CD4-positive, alpha-beta T cell treated with Interleukin-2 at 100 ng/mL for 4 hours (primary cell): ENCODE data around the gene GRM3.
"Not testable (repeated sequence)": the region's sequence is repeated elsewhere in the genome, so short reads cannot be mapped to it uniquely, and the experiment has no call there.

Source experiments
- DNase-seq: peaks from one replicate; pipeline ENCODE4 v3.0.0-alpha.2; 2020; ENCODE audit warnings: low spot score

The GRM3 gene

DNA sequence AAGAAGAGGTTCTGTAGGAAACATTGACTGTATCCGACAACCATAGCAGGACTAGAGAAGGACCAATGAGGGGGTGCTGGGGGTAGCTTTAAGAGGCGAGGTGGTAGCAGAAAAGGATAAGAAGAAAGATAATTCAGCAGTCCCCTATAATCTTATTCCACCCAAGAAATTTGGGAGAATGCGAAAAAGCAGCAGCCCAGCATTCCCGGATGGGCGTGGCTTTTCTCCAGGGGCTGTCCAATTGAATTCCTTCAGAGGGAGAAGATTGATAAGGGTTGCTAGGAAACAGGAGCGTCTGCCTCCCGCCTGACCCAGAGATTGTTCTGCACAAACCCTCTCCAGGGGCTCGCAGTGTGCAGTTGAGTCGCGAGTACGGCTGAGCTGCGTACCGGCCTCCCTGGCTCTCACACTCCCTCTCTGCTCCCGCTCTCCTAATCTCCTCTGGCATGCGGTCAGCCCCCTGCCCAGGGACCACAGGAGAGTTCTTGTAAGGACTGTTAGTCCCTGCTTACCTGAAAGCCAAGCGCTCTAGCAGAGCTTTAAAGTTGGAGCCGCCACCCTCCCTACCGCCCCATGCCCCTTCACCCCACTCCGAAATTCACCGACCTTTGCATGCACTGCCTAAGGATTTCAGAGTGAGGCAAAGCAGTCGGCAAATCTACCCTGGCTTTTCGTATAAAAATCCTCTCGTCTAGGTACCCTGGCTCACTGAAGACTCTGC lies at the start of gene GRM3:
Gene GRM3, plus strand, starts transcription at position 349 of the 721 bp plus-strand sequence. CDS start 121,237 bp downstream, outside the sequence.
- DNase-seq, result no peak

DNA sequence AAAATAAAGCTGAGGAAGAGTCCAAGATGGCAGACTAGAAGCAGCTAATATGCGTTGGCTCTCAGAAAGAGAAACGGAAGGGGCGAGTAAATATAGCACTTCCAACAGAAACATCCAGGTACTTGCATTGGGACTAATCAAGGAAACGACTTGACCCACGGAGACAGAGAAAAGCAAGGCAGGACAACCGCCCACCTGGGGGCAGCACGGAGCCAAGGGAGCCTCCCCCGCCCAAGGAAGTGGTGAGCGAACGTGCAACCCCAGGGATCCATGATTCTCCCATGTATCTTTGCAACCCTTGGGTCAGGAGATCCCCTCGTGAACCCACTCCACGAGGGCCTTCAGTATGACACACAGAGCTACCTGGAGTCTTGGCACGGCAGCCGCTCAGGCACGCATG lies 45.4 kb upstream of the GRM3 start:
- no peak for DNase-seq

DNA sequence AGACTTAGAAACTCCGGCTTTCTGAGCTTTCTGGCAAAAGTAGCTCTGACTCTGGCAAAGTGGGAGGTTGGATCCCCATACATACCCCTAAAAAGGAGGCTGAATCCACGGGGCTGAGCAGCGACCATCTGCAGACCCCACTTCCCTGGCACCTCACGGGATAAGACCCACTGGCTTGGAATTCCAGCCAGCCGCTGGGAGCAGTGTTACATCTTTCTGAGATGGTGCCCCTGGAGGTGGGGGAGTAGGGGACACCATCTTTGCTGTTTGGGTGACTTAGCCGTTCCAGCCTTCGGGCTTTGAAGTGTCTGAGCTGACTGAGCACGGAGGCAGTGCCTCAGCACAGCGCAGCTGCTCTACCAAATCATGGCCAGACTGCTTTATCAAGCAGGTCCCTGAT lies 45.0 kb upstream of the GRM3 start:
- no peak for DNase-seq

DNA sequence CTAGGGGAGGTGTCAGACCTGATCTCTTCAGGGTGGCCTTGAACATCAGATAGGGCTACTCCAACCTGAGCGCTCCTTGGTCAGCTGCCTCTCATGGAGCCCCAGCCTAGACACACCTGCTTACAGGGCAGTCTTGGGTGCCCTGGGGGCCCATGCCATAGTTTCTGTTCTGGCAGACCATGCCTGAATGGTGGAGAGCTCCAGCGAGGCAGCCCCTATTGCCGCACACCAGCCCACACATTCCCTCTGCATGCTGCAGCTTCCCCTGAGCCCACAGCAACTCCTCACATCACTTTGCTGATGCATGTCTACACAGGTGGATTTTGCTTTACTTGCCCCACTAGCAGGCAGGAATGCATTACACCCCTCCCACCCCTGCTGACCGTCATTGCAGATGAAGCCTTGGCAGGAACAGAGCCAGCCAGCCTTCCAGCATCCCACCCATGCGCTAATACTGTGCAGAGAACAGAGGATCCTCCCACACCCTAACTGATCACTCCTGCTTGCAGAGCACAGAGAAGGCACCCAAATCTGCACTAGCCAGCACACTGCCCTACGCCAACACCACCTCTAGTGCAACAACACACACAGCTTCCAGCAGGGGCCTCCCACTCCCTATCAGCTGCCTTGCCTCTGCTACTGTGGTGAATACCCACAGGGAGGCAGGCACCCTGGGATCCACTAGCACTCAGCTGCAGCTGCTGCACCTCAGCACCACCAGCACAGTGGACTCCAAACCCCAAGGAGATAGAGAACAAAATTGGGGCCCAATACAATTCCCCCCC lies 43.0 kb upstream of the GRM3 start:
- DNase-seq, result no peak

DNA sequence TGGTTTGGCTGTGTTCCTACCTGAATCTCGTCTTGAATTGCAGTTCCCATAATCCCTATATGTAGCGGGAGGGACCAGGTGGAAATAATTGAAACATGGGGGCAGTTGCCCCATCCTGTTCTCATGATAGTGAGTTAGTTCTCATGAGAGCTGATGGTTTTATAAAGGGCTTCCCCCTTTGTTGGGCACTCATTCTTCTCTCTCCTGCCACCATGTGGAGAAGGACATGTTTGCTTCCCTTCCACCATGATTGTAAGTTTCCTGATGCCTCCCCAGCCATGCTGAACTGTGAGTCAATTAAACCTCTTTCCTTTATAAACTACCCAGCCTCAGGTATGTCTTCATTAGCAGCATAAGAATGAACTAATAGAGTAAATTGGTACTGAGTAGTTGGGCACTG lies 28.0 kb upstream of the GRM3 start:
- DNase-seq, result not testable (repeated sequence)

DNA sequence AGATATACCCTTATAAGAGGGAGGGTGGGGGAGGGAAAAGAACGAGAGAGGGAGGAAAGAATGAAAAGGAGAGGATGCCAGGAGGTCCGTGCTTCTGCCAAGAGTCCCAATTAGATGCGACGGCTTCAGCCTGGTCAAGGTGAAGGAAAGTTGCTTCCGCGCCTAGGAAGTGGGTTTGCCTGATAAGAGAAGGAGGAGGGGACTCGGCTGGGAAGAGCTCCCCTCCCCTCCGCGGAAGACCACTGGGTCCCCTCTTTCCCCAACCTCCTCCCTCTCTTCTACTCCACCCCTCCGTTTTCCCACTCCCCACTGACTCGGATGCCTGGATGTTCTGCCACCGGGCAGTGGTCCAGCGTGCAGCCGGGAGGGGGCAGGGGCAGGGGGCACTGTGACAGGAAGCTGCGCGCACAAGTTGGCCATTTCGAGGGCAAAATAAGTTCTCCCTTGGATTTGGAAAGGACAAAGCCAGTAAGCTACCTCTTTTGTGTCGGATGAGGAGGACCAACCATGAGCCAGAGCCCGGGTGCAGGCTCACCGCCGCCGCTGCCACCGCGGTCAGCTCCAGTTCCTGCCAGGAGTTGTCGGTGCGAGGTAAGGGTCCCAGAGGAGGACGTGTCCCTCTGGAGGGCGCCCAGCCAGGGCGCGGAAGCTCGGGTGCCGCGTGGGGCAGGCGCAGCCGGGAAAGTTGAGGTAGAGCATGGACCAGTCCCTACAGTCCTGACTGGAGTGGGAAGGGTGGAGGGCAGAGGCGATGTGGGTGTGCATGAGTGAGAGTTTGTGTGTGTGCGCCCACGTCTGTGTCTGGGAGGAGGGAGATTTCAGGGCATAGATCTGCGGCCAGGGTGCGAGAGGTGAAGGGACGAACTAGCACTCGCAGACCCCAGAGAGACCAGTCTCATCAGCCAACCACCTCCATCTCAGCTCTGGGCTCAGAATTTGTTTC lies 844 bp downstream of the GRM3 start:
- DNase-seq, result no peak

DNA sequence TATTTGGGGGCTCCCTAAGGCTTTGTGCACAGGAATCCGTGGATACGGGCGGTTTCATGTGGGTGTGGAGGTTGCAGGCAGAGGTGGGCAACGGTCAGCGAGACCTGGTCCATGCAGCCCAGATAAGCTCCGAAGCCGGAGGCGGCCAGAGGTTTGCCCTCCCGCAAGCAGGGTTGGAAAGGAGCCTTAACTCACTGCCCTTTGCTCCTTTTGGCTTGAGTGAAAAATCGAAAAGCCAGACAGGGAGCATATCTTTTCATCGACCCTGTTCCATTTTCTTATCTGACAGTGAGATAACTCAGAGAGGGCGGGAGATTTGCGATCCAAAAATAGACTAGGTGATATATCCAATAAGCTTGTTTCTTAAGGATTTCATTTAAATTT lies 1.5 kb downstream of the GRM3 start:
- DNase-seq, result no peak

DNA sequence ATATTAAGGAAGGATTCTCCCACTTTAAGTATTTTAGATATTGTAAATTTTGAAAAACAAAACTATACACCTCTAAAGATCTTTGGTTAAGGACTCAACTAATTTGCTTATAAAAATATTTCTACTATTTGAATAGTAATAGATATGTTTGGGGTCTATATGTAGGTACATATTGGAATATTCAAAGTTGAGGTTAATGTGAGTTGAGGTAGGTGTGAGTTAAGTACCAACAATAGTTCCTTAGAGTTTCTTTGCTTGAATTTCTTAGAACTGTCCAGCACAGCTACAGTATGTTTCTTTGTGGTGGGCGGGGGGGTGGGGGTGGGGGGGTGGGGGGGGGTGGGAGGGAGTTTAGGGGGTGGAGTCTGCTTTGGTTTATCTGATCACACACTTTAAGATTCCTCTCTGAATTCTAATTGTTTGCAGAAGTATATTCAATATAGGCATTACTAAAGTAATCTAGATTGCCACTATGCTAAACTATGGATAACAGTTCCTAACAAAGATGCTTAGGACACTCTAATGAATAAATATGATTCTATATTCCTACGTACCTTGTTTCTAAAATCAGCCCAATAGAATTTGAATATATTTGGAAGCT lies 2.1 kb downstream of the GRM3 start:
- no peak for DNase-seq

DNA sequence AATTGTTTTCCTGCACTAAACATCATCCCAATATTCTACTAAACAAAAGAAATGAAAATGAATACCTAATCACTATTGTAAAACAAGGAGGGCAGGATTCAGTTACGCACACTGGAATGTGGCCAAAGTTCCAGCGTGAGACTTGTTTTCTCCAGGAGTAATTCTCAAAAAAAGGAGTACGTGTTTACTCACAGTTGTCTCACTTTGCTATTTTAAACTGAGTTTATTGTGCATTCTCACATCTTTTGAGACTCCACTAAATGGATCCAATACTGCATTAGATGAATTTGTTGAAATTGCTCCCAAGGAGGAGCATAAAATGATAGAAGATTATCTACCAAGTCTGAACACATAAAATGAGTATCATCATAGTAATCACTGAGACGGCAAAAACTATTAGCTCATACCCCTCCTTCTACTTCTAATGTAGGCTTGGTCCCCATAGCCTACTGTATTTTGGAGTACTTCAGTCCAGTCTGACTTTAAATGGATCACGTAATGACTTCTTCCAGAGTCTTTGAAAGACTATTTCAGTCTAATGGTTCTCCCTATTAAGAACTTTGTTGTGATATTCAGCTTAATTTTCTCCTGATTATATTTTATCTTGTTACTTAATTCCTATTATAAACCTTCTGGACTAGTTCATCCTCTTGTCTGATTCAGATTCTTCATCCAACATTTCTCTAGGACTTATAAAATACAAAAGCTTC lies 3.8 kb downstream of the GRM3 start:
- no peak for DNase-seq

DNA sequence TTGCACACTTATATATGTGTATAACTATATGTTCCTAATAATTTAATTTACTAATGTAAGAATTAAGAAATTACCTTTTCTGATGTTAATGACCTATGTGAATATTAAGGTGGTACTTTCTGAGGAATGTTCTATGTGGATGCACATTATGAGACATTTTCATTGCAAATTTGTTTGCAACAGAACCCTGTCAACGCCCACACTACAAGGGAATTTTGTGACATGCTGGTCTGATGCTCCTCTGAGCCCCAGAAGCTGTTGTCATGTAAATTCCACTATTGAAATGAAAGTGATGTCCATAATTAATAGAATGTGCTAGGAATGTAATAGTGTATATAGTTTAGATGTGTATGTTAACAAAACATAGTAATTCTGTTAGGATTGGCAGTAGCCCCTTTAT lies 4.5 kb downstream of the GRM3 start:
- no peak for DNase-seq

DNA sequence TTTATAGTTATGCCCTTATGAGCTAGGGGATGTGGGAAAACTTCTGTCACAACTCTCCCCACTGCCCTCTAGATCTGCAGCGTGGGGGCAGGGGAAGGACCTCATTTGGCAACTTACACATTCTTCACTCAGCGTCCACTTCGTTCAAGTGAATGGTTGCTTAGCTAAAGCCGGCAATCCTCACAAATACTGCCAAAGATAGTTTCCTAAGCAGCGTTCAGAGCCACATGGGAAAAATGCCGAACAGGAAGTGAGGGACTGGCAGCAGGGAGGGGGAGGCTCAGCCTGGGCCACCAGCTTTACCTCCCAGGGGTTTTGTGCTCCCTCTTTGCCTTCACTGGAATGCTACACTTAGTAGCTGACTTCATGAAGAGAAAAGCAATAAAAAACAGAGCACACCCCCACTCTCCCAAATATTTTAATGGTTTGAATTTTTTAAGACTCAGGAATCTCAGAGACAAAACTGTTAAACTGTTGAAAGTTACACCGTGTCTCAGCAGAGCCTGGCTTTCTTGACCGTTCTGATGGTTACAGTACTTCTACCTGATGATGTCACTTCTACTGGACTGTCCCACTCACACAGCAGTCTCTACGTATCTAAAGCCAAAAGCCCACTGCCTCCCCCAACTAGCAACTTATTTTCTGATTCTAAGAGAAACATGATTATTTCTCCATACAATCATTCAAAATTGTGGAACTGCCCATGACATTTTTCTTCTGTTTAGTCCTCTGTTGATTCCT lies 10.4 kb downstream of the GRM3 start:
- DNase-seq, result no peak

DNA sequence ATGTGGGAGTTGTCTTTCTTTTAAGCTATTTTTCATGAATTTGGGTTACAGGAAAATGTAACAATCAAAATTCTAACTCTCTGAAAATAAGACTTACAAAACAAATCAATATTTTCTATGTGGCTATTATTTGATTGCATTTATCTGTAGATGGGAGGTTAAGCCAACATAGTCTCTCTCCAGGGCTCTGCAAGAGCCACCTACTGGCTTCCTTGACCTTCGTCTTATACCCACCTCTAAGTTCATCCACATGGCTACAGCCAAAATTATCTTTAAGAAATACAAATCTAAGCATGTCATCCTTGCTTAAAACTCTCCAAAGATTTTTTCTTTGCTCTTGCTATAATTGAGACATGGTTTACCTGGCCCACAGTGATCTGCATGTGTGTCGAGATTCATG lies 14.2 kb downstream of the GRM3 start:
- no peak for DNase-seq

DNA sequence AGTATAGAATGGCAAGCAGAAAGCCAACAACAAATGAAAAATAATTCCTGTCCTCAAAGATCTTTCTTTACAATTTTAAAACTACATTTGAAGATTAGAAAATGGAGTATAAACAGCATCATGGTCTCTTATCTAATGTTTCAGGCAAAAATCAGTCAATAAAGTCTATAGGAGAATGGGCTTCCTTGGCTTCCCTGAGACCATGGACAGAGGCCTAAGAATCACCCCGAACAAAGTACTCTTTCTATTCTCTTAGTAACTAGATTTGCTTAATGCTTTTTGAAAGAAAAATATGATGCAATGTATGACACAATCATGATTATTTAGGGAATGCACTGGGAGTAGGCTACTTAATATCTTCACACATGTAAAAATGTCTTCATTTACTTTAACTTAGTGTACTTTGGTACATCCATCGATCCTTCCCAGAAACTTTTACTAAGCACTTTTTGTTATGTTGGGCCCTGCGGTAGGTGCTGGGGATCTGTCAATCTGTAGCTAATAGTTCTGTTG lies 17.3 kb downstream of the GRM3 start:
- DNase-seq, result no peak

DNA sequence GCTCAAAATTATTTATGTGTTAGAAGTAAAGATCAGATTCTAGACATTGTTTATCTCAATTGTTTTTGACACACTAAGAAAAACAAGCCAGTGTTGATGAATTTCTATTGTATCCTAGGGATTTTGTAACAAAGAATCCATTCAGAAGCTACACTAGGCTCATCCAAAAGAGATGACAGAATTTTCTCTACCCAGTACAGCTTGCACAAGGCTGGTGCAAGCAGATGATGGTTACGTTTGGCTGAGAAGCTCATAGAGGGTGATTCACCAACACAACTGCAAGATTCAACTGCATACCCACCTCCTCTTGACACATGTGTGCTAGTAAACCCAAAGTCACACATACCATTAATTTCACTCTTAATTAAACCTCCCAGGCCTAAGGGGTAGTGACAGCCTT lies 20.8 kb downstream of the GRM3 start:
- DNase-seq, result no peak

DNA sequence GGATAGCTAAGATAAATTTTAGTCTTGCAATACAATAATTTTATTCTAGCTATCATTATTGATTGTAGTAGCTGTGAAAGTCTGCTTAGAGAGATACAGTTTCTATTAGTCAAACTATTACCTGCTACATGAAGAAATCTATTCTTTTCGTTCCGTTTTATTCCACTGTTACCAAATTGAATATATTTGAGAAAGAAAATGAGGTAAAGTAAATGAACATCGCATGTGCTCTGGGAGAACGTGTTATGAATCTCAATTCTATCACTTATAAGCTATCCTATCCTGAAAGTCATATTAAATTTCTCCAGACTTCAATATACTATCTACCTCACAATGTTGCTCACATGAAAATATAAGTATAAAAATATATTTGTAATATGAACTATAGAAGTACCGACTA lies 21.3 kb downstream of the GRM3 start:
- DNase-seq, result no peak

DNA sequence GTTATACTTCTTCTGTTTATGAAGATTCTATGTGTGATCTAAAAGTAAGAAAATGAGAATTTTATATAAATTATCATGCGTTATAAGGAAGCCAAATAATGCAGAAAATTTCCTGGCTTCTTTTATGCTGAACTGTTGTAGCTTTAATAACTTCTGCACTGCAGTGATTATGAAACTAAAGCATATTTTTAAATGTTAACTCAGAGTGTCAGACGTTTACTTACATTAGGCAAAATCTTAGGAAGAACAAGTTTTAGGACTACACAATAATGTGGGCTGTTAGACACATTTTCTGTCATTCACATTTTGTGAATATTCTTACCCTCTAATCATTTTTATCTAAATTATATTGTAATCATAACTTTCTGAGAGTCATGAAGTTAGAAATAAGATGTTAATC lies 22.0 kb downstream of the GRM3 start:
- no peak for DNase-seq

DNA sequence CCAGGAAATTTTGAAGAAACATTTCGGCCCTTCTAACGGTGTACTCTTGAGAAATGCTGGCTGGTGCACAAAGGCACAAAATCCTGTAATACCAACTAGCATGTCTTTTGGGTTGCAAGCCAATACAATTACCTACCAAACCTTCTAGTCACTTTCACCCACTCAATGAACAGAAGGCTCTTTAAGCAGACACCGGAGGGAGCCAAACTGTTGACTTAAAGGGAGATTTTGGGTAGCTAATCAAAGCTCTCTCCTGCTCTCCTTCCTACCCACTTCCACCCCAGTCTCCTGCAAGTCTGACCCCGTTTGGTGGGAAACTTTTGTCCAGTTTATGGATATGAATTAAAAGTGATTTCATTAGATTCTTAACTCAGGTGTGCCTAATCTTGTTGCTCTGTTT lies 24.0 kb downstream of the GRM3 start:
- DNase-seq, result no peak

DNA sequence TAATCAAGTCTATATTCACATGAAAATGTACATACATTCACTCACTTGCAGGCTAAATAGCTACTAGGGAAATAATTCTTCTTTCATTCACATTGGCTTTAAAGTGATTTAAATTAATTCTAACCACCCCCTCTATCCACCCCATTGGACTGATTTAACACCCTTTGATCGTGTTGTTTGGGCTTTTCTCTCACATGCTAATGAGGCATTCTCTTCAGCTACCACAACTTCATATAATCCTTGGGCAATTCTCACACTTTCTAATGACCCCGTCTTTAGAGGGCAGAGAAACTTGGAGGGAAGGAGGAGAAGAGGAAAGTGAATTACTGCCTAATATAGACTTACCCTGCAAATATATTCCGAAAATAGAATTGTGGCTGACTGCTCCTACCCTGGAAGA lies 24.6 kb downstream of the GRM3 start:
- no peak for DNase-seq

DNA sequence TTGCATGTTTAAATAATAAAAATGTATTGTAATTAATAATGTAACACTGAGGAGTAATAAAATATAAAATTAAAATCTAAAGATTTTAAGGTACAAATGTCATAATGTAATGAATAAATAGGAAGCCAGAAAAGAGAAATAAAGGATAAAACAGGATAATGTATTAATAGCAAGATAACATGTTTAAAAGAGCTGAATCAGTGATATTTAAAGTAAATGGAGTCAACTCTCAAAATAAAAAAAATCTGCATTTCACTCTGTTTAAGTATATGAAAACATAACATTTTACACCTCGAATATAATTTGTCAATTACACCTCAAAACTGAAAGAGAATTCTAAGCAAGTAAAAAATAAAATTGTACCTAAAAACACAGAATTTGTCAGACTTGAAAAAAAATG lies 44.1 kb downstream of the GRM3 start:
- DNase-seq, result no peak

DNA sequence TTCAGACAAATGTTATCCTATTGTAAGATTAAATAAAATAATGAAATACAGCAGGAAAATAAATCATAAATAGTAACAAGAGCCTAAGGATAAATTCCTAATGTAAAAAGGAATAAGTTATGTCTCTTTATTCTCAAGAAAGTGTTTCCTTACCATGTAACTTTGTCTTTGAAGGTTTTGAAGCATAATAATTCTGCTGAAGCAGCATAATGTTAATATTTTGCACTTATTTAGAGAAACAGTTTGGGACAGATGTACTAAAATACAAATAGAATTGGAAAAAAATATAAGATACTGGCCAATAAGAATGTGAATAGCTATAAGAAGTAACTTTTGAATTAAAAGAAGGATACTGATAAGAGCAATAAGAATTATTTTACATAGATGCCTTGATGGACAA lies 45.7 kb downstream of the GRM3 start:
- DNase-seq, result no peak

DNA sequence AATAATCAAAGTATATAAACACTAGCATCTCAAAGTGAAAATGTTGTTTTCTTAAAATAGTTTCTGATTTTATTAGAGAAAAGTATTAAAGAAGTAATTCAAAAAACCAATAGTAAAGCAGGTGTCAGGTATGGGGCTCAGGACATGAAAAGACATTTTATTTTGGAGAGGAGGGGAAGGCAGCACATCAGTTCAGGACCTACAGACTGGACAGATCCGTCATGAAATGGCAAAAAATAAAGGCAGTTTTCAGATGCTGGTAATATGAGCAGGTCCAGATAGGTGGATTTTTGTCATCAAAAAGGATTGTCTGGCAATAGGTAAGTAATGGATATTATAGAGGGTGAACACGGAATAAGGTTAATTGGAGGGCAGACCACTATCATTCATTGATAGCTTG lies 49.0 kb downstream of the GRM3 start:
- no peak for DNase-seq
